Rectal smooth muscle tissue (tissue), 1 donor: ENCODE measurements around the gene SNRNP35.
"Not testable (repeated sequence)": the region's sequence is repeated elsewhere in the genome, so short reads cannot be mapped to it uniquely, and the experiment has no call there.

Experiments
- H3K27ac ChIP-seq: one replicate; pipeline ENCODE4 v1.7.0; 2013; ENCODE audit warnings: low read depth, low read length, inconsistent platforms
- H3K27me3 ChIP-seq: one replicate; pipeline ENCODE4 v1.7.0; 2013; ENCODE audit warnings: low read length; ENCODE audit not compliant: control insufficient read depth, insufficient read depth
- H3K36me3 ChIP-seq: one replicate; pipeline ENCODE4 v1.7.0; 2013; ENCODE audit warnings: low read length; ENCODE audit not compliant: control insufficient read depth, insufficient read depth
- H3K4me1 ChIP-seq: one replicate; pipeline ENCODE4 v1.7.0; 2013; ENCODE audit warnings: low read length; ENCODE audit not compliant: control insufficient read depth, insufficient read depth
- H3K4me3 ChIP-seq: one replicate; pipeline ENCODE4 v1.7.0; 2013; ENCODE audit warnings: low read length
- H3K9ac ChIP-seq: one replicate; pipeline ENCODE4 v1.7.0; 2013; ENCODE audit warnings: low read length

SNRNP35 gene, protein sequence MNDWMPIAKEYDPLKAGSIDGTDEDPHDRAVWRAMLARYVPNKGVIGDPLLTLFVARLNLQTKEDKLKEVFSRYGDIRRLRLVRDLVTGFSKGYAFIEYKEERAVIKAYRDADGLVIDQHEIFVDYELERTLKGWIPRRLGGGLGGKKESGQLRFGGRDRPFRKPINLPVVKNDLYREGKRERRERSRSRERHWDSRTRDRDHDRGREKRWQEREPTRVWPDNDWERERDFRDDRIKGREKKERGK

DNA sequence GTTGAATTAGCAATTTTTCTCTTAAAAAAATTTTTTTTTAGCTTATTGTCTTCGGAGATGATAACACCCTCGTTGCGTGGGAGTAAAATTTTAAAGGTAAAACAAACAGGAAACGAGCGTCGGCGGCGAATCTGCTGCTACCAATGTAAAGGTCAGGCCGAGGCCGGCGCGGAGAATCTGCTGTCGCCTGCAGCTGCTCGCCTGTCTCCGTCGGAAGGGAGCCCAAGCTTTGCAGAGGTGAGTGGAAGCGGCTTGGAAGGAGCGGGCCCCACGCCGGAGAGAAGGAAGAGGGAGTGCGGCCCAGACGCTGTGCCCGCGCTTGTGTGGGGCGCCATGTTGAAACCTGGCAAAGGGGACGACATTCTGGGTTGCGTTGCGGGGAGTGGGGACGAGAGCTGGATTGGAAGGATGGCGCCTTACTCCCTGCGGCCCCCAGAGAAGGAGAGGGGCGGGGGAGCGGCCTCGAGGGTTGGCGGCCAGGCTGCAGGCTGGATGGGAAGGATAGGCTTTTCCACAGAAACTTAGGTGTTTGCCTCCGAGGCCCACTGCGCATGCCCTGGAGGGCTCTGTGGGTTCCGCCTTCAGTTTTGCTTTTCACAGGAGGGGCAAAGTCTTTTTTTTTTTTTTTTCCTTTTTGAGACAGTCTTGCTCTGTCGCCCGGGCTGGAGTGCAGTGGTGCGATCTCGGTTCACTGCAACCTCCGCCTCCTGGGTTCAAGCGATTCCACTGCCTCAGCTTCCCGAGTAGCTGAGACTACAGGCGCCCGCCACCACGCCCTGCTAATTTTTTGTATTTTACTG is at the start of gene SNRNP35:
SNRNP35 (plus strand) TSS at position 160 of the 800 bp plus-strand sequence. CDS start 7,402 bp downstream, outside the sequence.
- Histone ChIP-seq H3K27ac (peak within 1 kb of the TSS; percentile 99), H3K27me3 (no peaks in the 10 kb centered on the region), H3K4me3 (peak within 1 kb of the TSS; percentile 99), H3K36me3 (no peaks in the 10 kb centered on the region), H3K4me1 (no peaks in the 10 kb centered on the region), H3K9ac (peak within 1 kb of the TSS; percentile 95)

DNA sequence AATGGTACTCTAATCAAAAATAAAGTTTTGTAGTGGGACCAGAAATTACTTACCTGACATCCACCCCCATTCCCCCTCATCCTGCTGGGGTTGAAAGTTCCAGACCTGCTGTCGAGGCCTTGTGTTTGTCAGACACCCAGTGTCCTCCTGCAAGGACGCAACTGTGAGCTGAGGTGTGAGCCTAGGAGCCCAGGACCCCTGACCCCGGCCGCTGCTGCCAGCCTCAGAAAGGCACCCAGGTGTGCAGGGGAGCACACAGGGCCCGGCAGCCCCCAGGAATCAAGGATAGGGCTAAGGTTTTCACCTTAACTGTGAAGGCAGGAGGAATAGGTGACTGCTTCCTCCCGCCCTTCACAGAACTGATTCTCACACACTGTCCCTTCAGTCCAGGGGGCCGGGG is 49.3 kb upstream of the SNRNP35 start:
- H3K4me3 ChIP-seq, H3K27ac ChIP-seq, H3K9ac ChIP-seq, H3K4me1 ChIP-seq, H3K27me3 ChIP-seq: not testable (repeated sequence)
- peaks cover 14% of the 10 kb centered on the region for H3K36me3 ChIP-seq

DNA sequence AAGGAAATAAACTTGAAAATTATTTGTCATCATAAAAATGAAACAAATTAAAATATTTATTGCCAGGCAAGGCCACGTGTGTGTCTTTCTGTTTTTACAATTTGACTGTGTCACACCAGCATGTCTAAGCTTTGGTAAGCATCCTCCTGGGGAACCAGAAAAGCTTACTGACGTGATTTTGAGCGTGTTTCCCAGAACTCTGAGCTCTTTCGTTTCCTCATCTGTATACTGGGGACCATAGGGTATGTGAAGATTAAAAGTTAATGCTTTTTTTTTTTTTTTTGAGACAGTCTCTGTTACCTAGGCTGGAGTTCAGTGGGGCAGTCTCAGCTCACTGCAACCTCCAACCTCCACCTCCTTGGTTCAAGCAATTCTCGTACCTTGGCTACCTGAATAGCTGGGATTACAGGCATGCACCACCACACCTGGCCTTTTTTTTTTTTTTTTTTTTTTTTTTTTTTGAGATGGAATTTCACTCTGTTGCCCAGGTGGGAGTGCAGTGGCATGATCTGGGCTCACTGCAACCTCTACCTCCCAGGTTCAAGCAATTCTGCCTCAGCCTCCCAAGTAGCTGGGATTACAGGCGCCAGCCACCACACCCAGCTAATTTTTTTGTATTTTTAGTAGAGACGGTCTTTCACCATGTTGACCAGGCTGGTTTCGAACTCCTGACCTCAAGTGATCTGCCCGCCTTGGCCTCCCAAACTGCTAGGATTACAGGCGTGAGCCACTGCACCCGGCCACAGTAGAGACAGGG is 48.5 kb upstream of the SNRNP35 start:
- H3K4me3 ChIP-seq, H3K27ac ChIP-seq, H3K27me3 ChIP-seq, H3K4me1 ChIP-seq, H3K36me3 ChIP-seq, H3K9ac ChIP-seq: not testable (repeated sequence)

DNA sequence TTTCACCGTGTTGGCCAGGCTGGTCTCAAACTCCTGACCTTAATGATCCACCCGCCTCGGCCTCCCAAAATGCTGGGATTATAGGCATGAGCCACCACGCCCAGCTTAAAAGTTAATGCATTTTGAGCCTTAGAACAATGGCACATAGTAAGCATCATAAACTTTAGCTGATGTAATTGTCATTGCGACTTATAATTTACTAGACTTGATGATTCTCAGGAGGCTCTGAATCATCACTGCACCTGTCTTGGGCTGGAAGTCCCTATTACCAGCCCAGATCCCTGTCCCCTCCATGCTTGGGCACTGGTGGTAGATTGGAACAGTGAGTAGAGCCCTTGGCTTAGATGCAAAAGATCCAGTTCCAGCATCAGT is 47.9 kb upstream of the SNRNP35 start:
- no peaks in the 10 kb centered on the region for H3K4me1 ChIP-seq
- H3K4me3 ChIP-seq = no peak overlapping the region
- H3K36me3 ChIP-seq = peaks cover 2% of the 10 kb centered on the region

DNA sequence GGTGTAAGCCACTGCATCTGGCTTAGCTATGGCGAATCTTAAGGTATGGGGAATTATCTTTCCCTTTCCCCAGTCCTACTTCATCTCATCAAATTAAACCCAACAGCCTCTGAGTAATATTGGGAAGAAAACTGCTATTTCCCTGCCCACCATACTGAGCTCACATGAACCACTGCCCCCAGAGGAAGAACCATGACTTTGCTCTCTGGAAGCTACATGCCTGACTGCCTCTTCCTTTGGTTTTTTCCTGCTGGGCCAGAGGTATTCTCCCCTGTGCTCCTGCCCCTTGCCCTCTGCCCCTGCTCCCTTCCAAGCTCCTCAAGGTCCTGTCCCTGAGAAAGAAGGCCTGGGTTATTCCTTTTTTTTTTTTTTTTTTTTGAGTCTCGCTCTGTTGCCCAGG is 36.6 kb upstream of the SNRNP35 start:
- Histone ChIP-seq H3K27me3 (no peaks in the 10 kb centered on the region), H3K27ac (no peak overlapping the region), H3K36me3 (peaks cover 4% of the 10 kb centered on the region), H3K4me3 (no peak overlapping the region), H3K4me1 (no peaks in the 10 kb centered on the region), H3K9ac (no peak overlapping the region)

More for the DNA sequence above, 47.9 kb upstream of the SNRNP35 start:
- Histone ChIP-seq H3K27me3 (no peaks in the 10 kb centered on the region), H3K9ac (no peak overlapping the region), H3K27ac (no peak overlapping the region)

DNA sequence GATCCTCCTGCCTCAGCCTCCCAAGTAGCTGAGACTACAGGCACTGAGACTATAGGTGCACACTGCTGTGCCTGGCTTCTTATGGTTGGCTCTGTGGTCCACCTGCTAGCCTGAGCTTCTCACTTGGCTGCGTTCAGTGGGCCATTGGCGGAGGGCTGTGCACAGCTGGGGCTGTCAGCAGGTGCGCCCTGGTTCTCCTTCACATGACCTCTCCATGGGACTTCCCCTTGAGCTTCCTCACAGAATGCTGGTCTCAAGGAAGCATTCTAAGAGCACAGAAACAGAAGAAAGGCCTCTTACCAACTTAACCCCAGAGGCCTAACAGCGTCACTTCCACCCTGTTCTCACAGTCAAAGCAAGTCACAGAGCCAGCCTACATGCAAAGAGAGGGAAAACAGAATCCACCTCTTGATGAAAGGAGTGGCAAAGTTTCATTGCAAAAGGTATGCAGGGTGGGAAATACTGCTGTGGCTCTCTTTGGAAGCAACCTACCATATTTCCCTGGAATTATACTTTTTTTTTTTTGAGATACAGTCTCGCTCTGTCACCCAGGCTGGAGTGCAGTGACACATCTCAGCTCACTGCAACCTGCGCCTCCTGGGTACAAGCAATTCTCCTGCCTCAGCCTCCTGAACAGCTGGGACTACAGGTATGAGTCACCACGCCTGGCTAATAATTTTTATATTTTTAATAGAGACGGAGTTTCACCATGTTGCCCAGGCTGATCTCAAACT is 30.7 kb upstream of the SNRNP35 start:
- H3K27ac ChIP-seq = no peak overlapping the region
- no peaks in the 10 kb centered on the region for H3K4me1 ChIP-seq
- H3K36me3 ChIP-seq = no peaks in the 10 kb centered on the region
- no peak overlapping the region for H3K4me3 ChIP-seq
- H3K27me3 ChIP-seq = no peaks in the 10 kb centered on the region
- H3K9ac ChIP-seq = no peak overlapping the region

DNA sequence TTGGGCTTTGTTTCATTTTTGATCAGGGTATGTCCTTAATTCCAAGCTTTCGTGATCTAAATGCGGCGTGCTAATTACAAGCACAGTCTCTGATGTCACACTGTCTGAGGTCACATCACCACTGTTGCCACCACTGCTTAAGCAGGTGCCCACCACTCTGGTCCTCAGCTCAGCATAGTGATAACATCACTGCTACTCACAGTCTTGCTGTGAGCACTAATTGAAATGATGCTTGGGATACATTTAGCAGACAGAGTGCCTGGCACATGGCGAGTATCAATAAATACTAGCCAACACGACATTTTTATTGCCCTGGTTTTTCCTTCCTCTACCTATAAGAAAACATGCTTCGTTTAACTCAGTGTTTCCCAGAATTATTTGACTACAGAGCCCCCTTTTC is 29.3 kb upstream of the SNRNP35 start:
- H3K27me3 ChIP-seq = no peaks in the 10 kb centered on the region
- H3K9ac ChIP-seq = no peak overlapping the region
- no peak overlapping the region for H3K4me3 ChIP-seq
- H3K36me3 ChIP-seq = no peaks in the 10 kb centered on the region
- no peak overlapping the region for H3K27ac ChIP-seq
- no peaks in the 10 kb centered on the region for H3K4me1 ChIP-seq

DNA sequence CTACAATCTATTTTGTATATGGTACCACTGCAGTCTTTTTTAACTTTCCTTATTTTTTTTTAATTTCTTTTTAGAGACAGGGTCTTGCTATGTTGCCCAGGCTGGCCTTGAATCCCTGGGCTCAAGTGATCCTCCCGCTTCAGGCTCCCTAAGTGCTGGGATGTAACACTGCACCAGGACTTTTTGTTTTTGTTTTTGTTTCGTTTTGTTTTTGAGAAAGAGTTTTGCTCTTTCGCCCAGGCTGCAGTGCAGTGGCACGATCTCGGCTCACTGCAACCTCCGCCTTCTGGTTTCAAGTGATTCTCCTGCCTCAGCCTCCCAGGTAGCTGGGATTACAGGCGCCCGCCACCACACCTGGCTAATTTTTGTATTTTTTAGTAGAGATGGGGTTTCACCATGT is 28.8 kb upstream of the SNRNP35 start:
- not testable (repeated sequence) for H3K27me3 ChIP-seq, H3K9ac ChIP-seq, H3K4me3 ChIP-seq, H3K36me3 ChIP-seq, H3K27ac ChIP-seq, H3K4me1 ChIP-seq

DNA sequence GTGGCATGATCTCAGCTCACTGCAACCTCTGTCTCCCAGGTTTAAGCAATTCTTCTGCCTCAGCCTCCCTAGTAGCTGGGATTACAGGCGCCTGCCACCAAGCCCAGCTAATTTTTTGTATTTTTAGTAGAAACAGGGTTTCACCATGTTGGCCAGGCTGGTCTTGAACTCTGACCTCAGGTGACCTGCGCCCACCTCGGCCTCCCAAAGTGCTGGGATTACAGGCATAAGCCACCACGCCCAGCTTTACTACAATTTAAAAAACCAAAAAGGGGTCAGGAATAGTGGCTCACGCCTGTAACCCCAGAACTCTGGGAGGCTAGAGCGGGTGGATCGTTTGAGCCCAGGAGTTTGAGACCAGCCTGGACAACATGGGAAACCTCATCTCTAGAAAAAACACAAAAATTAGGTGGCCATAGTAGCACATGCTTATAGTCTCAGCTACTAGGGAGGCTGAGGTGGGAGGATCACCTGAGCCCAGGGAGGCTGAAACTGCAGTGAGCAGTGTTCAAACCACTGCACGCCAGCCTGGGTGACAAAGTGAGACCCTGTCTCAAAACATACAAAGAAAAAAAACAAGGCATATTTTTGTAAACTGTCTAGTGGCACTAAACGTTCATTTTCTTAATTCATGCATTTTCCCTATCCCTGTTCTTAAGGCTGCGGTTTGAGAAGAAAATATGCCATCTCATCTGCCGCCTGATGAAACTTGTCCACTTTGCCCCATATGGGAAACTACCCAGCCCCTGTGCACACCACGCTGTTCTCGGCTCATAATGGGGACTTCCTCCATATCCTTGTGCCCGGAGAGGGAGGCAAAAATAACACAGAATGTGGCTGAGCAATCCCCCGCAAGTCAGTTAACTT is 25.8 kb upstream of the SNRNP35 start:
- not testable (repeated sequence) for H3K4me3 ChIP-seq, H3K9ac ChIP-seq, H3K27ac ChIP-seq, H3K4me1 ChIP-seq, H3K36me3 ChIP-seq, H3K27me3 ChIP-seq

DNA sequence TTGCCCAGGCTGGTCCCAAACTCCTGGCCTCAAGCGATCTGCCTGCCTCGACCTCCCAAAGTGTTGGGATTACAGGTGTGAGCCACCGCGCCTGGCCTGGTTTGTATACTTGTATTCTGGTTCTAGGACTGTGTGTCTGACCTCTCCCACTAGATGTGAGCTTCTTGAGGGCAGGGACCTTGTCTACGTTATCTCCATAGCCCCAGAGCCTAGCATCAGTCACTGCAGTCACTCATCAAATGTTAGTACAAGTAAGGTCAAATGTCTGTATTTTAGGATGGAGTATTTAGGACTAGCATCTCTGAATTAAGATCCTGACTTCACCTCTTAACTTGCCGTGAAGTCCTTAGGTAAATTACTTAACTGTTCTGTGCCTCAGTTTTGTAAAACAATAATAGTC is 24.3 kb upstream of the SNRNP35 start:
- peak overlapping the region; percentile 8 for H3K4me3 ChIP-seq
- no peak overlapping the region for H3K27ac ChIP-seq
- H3K4me1 ChIP-seq = peaks cover 6% of the 10 kb centered on the region
- H3K36me3 ChIP-seq = no peaks in the 10 kb centered on the region
- no peaks in the 10 kb centered on the region for H3K27me3 ChIP-seq
- H3K9ac ChIP-seq = no peak overlapping the region

DNA sequence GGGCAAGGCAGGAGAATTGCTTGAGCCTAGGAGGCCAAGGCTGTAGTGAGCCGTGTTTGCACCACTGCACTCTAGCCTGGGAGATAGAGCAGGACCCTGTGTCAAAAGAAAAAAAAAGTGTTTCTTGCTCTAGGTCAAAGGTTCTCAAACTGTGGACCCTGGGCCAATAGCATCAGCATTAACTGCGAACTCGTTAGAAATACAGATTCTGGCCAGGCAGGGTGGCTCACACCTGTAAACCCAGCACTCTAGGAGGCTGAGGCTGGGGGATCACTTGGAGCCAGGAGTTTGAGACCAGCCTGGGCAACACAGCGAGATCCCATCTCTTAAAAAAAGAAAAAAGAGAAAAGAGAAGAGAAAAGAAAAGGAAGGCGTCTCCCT is 22.3 kb upstream of the SNRNP35 start:
- peak overlapping the region; percentile 20 for H3K9ac ChIP-seq
- no peaks in the 10 kb centered on the region for H3K27me3 ChIP-seq
- peak overlapping the region; percentile 78 for H3K4me3 ChIP-seq
- H3K36me3 ChIP-seq = no peaks in the 10 kb centered on the region
- no peak overlapping the region for H3K27ac ChIP-seq
- H3K4me1 ChIP-seq = peaks cover 6% of the 10 kb centered on the region
